Thyroid gland (tissue), 4 donors: ENCODE results near the gene ACOX3.

Source experiments
- CTCF ChIP-seq, 6 experiments: fragments of 200-600 bp in 3 of 6; fragments of 450-650 bp in 3 of 6; sonication (generic) in 3 of 6; IDR thresholded peaks; one replicate each; pipeline ENCODE4 v1.5.1; 2016 to 2019; ENCODE audit warnings: antibody characterized with exemption in 6 of 6, mild to moderate bottlenecking in 2 of 6, inconsistent platforms in 1 of 6, moderate library complexity in 1 of 6
- POLR2A ChIP-seq, 2 donors: fragments of 450-650 bp; IDR thresholded peaks; one replicate each; pipeline ENCODE4 v1.6.1; 2017; ENCODE audit warnings: antibody characterized with exemption in 2 of 2, mild to moderate bottlenecking in 2 of 2, moderate library complexity in 1 of 2

GRCh38 chr4:8365951-8366350, 74.6 kb downstream of the ACOX3 start:
- TF ChIP-seq CTCF (IDR thresholded peaks at IDR 0.05), result no peak
- TF ChIP-seq POLR2A (IDR thresholded peaks at IDR 0.05), result no peak
